HepG2 (cell line): ENCODE results near the gene TNFAIP8L3.

Experiments
- RFX1 ChIP-seq: fragments of 450-650 bp; IDR thresholded peaks from 2 replicates; pipeline ENCODE4 v1.6.1; 2017
- TF ChIP-seq, protein P1 (sequence below): sonication (generic); formaldehyde crosslinking; IDR thresholded peaks from 2 replicates; pipeline ENCODE4 v1.4.0; 2020; ENCODE audit warnings: mild to moderate bottlenecking, missing genetic modification reagents

DNA sequence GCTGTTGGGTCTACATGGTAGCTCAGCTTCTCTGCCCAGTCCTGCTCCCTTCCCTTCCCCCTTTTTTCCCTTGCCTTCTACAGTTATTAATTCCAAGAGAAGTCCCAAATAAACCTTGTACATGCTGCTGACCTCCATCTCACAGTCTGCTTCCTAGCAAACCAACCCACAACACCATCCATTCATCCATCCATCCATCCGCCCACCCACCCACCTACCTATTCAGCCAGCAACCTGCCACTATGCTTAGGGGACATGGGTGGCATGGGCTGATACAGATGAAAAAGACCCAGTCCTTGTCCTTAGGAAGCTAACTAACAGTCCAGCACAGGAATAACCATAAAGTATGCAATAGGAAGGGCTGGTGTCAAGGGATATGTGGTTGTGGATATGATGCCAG, 5.7 kb downstream of the TNFAIP8L3 start:
- no peak for TF ChIP-seq RFX1
- TF ChIP-seq, protein P1, sequence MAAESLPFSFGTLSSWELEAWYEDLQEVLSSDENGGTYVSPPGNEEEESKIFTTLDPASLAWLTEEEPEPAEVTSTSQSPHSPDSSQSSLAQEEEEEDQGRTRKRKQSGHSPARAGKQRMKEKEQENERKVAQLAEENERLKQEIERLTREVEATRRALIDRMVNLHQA (CRISPR knock-in tag): no peak
